Right lobe of liver (tissue), 6 donors: Measurements from ENCODE around the gene MSH3. TPM values are rescaled to one million over a fixed set of nuclear protein-coding genes. Genes with fewer than 3 reads are reported as not detected.
A peak's percentile ranks its signal among the peaks of the same experiment; 100 is the strongest.

Source experiments
- ATAC-seq, 4 donors: fragments of 200-7000 bp; cut with Tn5 transposase; one replicate each; pipeline ENCODE4 v1.9.1; 2020; ENCODE audit warnings: mild to moderate bottlenecking in 4 of 4, moderate library complexity in 4 of 4
- DNase-seq, 3 donors: peaks; one replicate each; pipeline ENCODE4 v3.0.0-alpha.2; 2020
- H3K27ac ChIP-seq, 3 donors: fragments of 200-600 bp; one replicate each; pipeline ENCODE4 v1.8.0; 2022
- H3K27me3 ChIP-seq, 2 donors: fragments of 200-600 bp; one replicate each; pipeline ENCODE4 v1.8.0; 2022
- H3K36me3 ChIP-seq, 4 donors: fragments of 200-600 bp; sonication (generic) in 1 of 4; one replicate each; pipeline versions ENCODE4 v1.5.1 to v1.8.0; 2017 to 2022; ENCODE audit warnings: control low read depth in 1 of 4
- H3K4me1 ChIP-seq, 4 donors: fragments of 200-600 bp; sonication (generic) in 1 of 4; one replicate each; pipeline versions ENCODE4 v1.5.1 to v1.8.0; 2017 to 2022; ENCODE audit warnings: control low read depth in 1 of 4
- H3K4me3 ChIP-seq, 3 donors: fragments of 200-600 bp; one replicate each; pipeline ENCODE4 v1.8.0; 2022
- H3K9me3 ChIP-seq, 4 donors: fragments of 200-600 bp; sonication (generic) in 1 of 4; one replicate each; pipeline versions ENCODE4 v1.5.1 to v1.8.0; 2017 to 2022; ENCODE audit warnings: control low read depth in 1 of 4
- CTCF ChIP-seq, 4 donors: fragments of 200-600 bp in 3 of 4; fragments of 450-650 bp in 1 of 4; IDR thresholded peaks; one replicate each; pipeline versions ENCODE4 v1.5.1 to v1.8.0; 2016 to 2022; ENCODE audit warnings: antibody characterized with exemption in 4 of 4, mild to moderate bottlenecking in 2 of 4
- POLR2A ChIP-seq: fragments of 450-650 bp; IDR thresholded peaks from one replicate; pipeline ENCODE4 v1.6.1; 2017; ENCODE audit warnings: antibody characterized with exemption, mild to moderate bottlenecking
- WGBS: methylation state at CpG from one replicate; pipeline ENCODE4 v1.1.6; 2018; ENCODE audit warnings: low coverage, low lambda C conversion rate; ENCODE audit not compliant: insufficient coverage; ENCODE audit errors: missing lambda C conversion rate; 5-methylcytosine and 5-hydroxymethylcytosine counted together
- intact Hi-C, 2 donors: fragments of 100-400 bp; cut with DNase I; formaldehyde crosslinking; loops; one replicate each; pipeline versions ENCODE4 v1.11.2 to v1.14.1; 2022
- total RNA-seq, 6 experiments: library from RNA; depleted of rRNA in 2 of 6; stranded (reverse); fragments of >200 nt in 2 of 6; fragmentation: NEBNext Ultra II Directional in 3 of 6; extraction: Animal tissue kit (Norgen Biotek cat#: 25700) in 3 of 6; gene quantifications; one replicate each; pipeline versions ENCODE4 v1.1.0 to v1.2.4, GENCODE V29; 2016 to 2023
- donor health status: DM: no; HTN: yes; CAD: no.
- donor health status: DM: no; HTN: no; CAD: no.
- donor health status: DM: no; HTN: no; CAD: no.
- donor health status: DM: no; HTN: yes; CAD: no.
- donor health status: DM: no; HTN: yes; CAD: no.

Gene MSH3
- total RNA-seq, 6 experiments from 2014 or later: 7.8 to 13.1 (median 10.8) TPM

DNA sequence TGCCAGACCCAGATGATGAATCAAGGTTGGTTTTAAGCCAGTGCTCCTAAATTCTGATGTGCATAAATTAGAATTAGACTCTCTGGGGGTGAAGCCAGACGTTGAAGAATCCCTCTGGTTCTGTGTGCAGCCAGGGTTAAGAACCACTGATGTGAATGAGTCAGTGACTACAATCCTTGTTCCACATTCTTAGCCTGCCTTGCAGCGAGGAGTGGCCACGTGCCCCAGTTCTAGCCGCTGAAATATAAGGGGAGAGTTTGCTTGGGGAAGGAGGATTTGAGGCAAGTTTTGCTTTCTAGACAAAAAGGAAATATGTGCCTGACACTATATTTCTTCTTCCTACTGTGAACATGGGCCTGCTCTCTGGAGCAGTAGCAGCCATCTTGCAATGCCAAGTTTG lies 34.2 kb upstream of the MSH3 start:
- 80% methylated on average over 2 of the region's 4 CpGs for WGBS
- Histone ChIP-seq H3K36me3 (no peaks in the 10 kb centered on the region), H3K4me3 (no peak overlapping the region), H3K9me3 (no peaks in the 10 kb centered on the region), H3K4me1 (peaks cover 0 to 10% (median 5%) of the 10 kb centered on the region in 4 donors), H3K27ac (no peak overlapping the region), H3K27me3 (no peaks in the 10 kb centered on the region)
- DNase-seq (no peak), ATAC-seq (peak in 3 of 4 donors; percentile 15 to 62 (median 54))
- no peak for TF ChIP-seq CTCF (IDR thresholded peaks at IDR 0.05)
- no peak for TF ChIP-seq POLR2A
- intact Hi-C loops: no loop called here

DNA sequence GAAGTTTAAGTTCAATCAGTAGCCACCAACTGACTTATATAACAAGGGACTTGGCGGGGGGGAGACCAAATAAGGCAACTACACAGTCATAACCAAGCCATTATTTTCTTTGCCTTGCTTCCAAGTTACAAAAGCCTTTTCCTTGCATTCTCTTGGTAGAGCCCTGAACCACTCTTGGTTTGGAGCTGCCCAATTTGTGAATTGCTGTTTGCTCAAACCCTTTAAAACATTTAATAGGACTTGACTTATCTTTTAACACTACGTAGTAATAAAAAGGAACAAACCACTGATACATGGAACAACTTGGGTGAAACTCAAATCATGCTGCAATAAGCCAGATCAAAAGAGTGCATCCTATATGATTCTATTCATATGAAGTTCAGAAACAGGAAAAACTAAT lies 31.7 kb upstream of the MSH3 start:
- ATAC-seq (no peak), DNase-seq (no peak)
- intact Hi-C loops: no loop called here
- Histone ChIP-seq H3K9me3 (no peaks in the 10 kb centered on the region), H3K27ac (no peak overlapping the region), H3K4me3 (no peak overlapping the region), H3K4me1 (peaks cover 0 to 10% (median 5%) of the 10 kb centered on the region in 4 donors), H3K36me3 (no peaks in the 10 kb centered on the region), H3K27me3 (no peaks in the 10 kb centered on the region)
- no peak for TF ChIP-seq POLR2A
- no peak for TF ChIP-seq CTCF (IDR thresholded peaks at IDR 0.05)
- 95% methylated on average over 2 of the region's 2 CpGs for WGBS

GRCh38 chr5:80623999-80624398 lies 30.5 kb upstream of the MSH3 start:
- H3K27ac ChIP-seq: peak overlapping the region; percentile 15 to 36 (median 21)

DNA sequence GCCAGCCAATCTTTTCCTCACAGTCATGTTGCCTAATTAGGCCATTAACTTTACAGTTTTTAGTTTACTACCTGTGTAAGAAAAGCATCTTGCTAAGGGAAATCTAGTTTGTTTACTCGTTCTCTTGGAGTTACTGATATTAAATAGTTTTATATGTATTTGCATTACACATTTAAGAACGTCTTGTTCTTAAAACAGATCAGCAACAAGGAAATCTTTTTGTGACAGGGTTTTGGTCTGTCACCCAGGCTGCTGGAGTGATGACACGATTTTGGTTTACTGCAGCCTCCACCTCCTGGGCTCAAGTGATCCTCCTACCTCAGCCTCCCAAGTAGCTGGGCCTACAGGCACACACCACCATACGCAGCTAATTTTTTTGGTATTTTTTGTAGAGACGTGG lies 29.2 kb upstream of the MSH3 start:
- WGBS: 89% methylated on average over 5 of the region's 5 CpGs
- ATAC-seq (no peak), DNase-seq (no peak)
- intact Hi-C loops: no loop called here
- Histone ChIP-seq H3K4me3 (no peak overlapping the region), H3K4me1 (peaks cover 0 to 10% (median 5%) of the 10 kb centered on the region in 4 donors), H3K9me3 (no peaks in the 10 kb centered on the region), H3K27ac (no peak overlapping the region), H3K27me3 (no peaks in the 10 kb centered on the region), H3K36me3 (no peaks in the 10 kb centered on the region)
- no peak for TF ChIP-seq POLR2A

More at GRCh38 chr5:80623999-80624398, 30.5 kb upstream of the MSH3 start:
- H3K27me3 ChIP-seq: no peaks in the 10 kb centered on the region
- no peak overlapping the region for H3K4me3 ChIP-seq
- no peaks in the 10 kb centered on the region for H3K9me3 ChIP-seq
- peaks cover 0 to 10% (median 5%) of the 10 kb centered on the region in 4 donors for H3K4me1 ChIP-seq
- WGBS: 37% methylated on average over 4 of the region's 4 CpGs
- ATAC-seq (peak; percentile 63 to 97 (median 78)), DNase-seq (no peak)
- TF ChIP-seq CTCF (IDR thresholded peaks at IDR 0.05) (no peak), POLR2A (no peak)
- H3K36me3 ChIP-seq: no peaks in the 10 kb centered on the region
- intact Hi-C loops: no loop called here

DNA sequence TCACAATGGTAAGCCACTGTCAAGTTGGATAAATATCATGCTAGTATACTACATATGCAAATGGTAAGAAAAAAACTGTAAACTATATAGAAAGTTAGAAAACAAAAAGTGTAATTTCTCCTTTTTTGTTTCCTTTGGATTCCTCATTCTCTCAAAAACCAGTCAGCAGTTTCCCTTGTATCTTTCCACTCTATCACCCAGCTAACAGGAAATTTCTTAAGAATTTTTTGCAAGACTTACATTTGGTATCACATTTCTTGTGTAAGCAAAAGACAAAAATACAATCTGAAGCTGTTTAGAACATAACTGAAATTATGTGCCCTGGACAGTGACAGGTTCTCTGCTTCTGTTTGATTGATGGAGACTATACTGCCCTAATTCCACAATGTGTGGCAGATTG lies 25.2 kb upstream of the MSH3 start:
- TF ChIP-seq POLR2A: no peak
- TF ChIP-seq CTCF (IDR thresholded peaks at IDR 0.05): no peak
- H3K4me3 ChIP-seq: no peak overlapping the region
- H3K27ac ChIP-seq: no peak overlapping the region
- H3K4me1 ChIP-seq: peaks cover 0 to 15% (median 2%) of the 10 kb centered on the region in 4 donors
- ATAC-seq (no peak), DNase-seq (no peak)
- no peaks in the 10 kb centered on the region for H3K27me3 ChIP-seq
- H3K36me3 ChIP-seq: no peaks in the 10 kb centered on the region
- no peaks in the 10 kb centered on the region for H3K9me3 ChIP-seq
- intact Hi-C loops: no loop called here
